ENCODE results near the gene SH2D3A.

- no peak for TF ChIP-seq CTCF (IDR thresholded peaks at IDR 0.05)
- no peak for TF ChIP-seq POLR2A (IDR thresholded peaks at IDR 0.05)
- no peak for TF ChIP-seq EP300 (IDR thresholded peaks at IDR 0.05)
- TF ChIP-seq POLR2AphosphoS5 (IDR thresholded peaks at IDR 0.05), result no peak
These were observed 7.8 kb upstream of the SH2D3A start for GRCh38 chr19:6774821-6775707.
